IPS-18c (cell line): Measurements from ENCODE around the gene KCNMB2.

Source experiments
- H3K4me3 ChIP-seq: 2 replicates; pipeline ENCODE4 v1.7.0; 2013; ENCODE audit warnings: low read depth, mild to moderate bottlenecking, low read length, moderate library complexity; ENCODE audit not compliant: insufficient read depth
- H3K9me3 ChIP-seq: one replicate; pipeline ENCODE4 v1.6.1; 2013; ENCODE audit warnings: mild to moderate bottlenecking, low read length, moderate library complexity; ENCODE audit not compliant: control insufficient read depth, insufficient read depth

The KCNMB2 gene

GRCh38 chr3:178669022-178669601 is 132.9 kb downstream of the KCNMB2 start:
- Histone ChIP-seq H3K4me3 (no peak overlapping the region), H3K9me3 (no peaks in the 10 kb centered on the region)

GRCh38 chr3:178669758-178670157 is 133.5 kb downstream of the KCNMB2 start:
- Histone ChIP-seq H3K4me3 (no peak overlapping the region), H3K9me3 (no peaks in the 10 kb centered on the region)

GRCh38 chr3:178671377-178671776 is 135.1 kb downstream of the KCNMB2 start:
- Histone ChIP-seq H3K4me3 (no peak overlapping the region), H3K9me3 (no peaks in the 10 kb centered on the region)

- H3K9me3 ChIP-seq, result no peaks in the 10 kb centered on the region
- H3K4me3 ChIP-seq, result no peak overlapping the region
These were observed 135.6 kb downstream of the KCNMB2 start for GRCh38 chr3:178671791-178672190.

- Histone ChIP-seq H3K4me3 (no peak overlapping the region), H3K9me3 (no peaks in the 10 kb centered on the region)
These were observed 136.0 kb downstream of the KCNMB2 start for GRCh38 chr3:178672275-178672674.

GRCh38 chr3:178673529-178673928 is 137.3 kb downstream of the KCNMB2 start:
- Histone ChIP-seq H3K4me3 (no peak overlapping the region), H3K9me3 (no peaks in the 10 kb centered on the region)

GRCh38 chr3:178676077-178676476 is 139.8 kb downstream of the KCNMB2 start:
- H3K9me3 ChIP-seq, result no peaks in the 10 kb centered on the region
- H3K4me3 ChIP-seq, result no peak overlapping the region

GRCh38 chr3:178676942-178677790 is 140.9 kb downstream of the KCNMB2 start:
- no peak overlapping the region for H3K4me3 ChIP-seq
- H3K9me3 ChIP-seq, result no peaks in the 10 kb centered on the region

- H3K9me3 ChIP-seq, result no peaks in the 10 kb centered on the region
- H3K4me3 ChIP-seq, result no peak overlapping the region
These were observed 141.7 kb downstream of the KCNMB2 start for GRCh38 chr3:178677961-178678360.

- no peaks in the 10 kb centered on the region for H3K9me3 ChIP-seq
- H3K4me3 ChIP-seq, result no peak overlapping the region
These were observed 143.8 kb downstream of the KCNMB2 start for GRCh38 chr3:178680037-178680436.

GRCh38 chr3:178680489-178680888 is 144.3 kb downstream of the KCNMB2 start:
- no peaks in the 10 kb centered on the region for H3K9me3 ChIP-seq
- no peak overlapping the region for H3K4me3 ChIP-seq

GRCh38 chr3:178684881-178685590 is 148.8 kb downstream of the KCNMB2 start:
- no peak overlapping the region for H3K4me3 ChIP-seq
- no peaks in the 10 kb centered on the region for H3K9me3 ChIP-seq

GRCh38 chr3:178685591-178685906 is 149.3 kb downstream of the KCNMB2 start:
- no peaks in the 10 kb centered on the region for H3K9me3 ChIP-seq

GRCh38 chr3:178686826-178687225 is 150.6 kb downstream of the KCNMB2 start:
- Histone ChIP-seq H3K9me3 (no peaks in the 10 kb centered on the region), H3K4me3 (no peak overlapping the region)

More at GRCh38 chr3:178685591-178685906, 149.3 kb downstream of the KCNMB2 start:
- H3K4me3 ChIP-seq, result no peak overlapping the region

- Histone ChIP-seq H3K9me3 (peaks cover 2% of the 10 kb centered on the region), H3K4me3 (no peak overlapping the region)
These were observed 154.3 kb downstream of the KCNMB2 start for GRCh38 chr3:178690571-178690970.

GRCh38 chr3:178699364-178699763 is 163.1 kb downstream of the KCNMB2 start:
- H3K9me3 ChIP-seq, result peaks cover 2% of the 10 kb centered on the region

GRCh38 chr3:178699810-178700209 is 163.6 kb downstream of the KCNMB2 start:
- Histone ChIP-seq H3K4me3 (no peak overlapping the region), H3K9me3 (peaks cover 2% of the 10 kb centered on the region)

More at GRCh38 chr3:178699364-178699763, 163.1 kb downstream of the KCNMB2 start:
- no peak overlapping the region for H3K4me3 ChIP-seq
